Duodenal mucosa (tissue), 2 donors: ENCODE data around the gene SRSF4.

Experiments used
- H3K27ac ChIP-seq: one replicate; pipeline ENCODE4 v1.7.0; 2013; ENCODE audit warnings: low read depth, low read length
- H3K27me3 ChIP-seq, 2 donors: one replicate each; pipeline ENCODE4 v1.7.0; 2013; ENCODE audit warnings: low read length in 2 of 2, control low read depth in 1 of 2; ENCODE audit not compliant: insufficient read depth in 2 of 2, control insufficient read depth in 1 of 2
- H3K36me3 ChIP-seq, 2 donors: one replicate each; pipeline ENCODE4 v1.7.0; 2013; ENCODE audit warnings: low read length in 2 of 2, control low read depth in 1 of 2; ENCODE audit not compliant: insufficient read depth in 2 of 2, control insufficient read depth in 1 of 2
- H3K4me1 ChIP-seq, 2 donors: one replicate each; pipeline ENCODE4 v1.7.0; 2013; ENCODE audit warnings: low read length in 2 of 2, control low read depth in 1 of 2; ENCODE audit not compliant: insufficient read depth in 2 of 2, control insufficient read depth in 1 of 2
- H3K4me3 ChIP-seq, 2 donors: one replicate each; pipeline ENCODE4 v1.7.0; 2013; ENCODE audit warnings: low read length in 2 of 2, low read depth in 1 of 2
- H3K9ac ChIP-seq, 2 donors: one replicate each; pipeline ENCODE4 v1.7.0; 2013; ENCODE audit warnings: low read length in 2 of 2, low read depth in 1 of 2
- H3K9me3 ChIP-seq, 2 donors: one replicate each; pipeline ENCODE4 v1.7.0; 2013; ENCODE audit warnings: low read length in 2 of 2, control low read depth in 1 of 2; ENCODE audit not compliant: control insufficient read depth in 1 of 2

The SRSF4 gene

DNA sequence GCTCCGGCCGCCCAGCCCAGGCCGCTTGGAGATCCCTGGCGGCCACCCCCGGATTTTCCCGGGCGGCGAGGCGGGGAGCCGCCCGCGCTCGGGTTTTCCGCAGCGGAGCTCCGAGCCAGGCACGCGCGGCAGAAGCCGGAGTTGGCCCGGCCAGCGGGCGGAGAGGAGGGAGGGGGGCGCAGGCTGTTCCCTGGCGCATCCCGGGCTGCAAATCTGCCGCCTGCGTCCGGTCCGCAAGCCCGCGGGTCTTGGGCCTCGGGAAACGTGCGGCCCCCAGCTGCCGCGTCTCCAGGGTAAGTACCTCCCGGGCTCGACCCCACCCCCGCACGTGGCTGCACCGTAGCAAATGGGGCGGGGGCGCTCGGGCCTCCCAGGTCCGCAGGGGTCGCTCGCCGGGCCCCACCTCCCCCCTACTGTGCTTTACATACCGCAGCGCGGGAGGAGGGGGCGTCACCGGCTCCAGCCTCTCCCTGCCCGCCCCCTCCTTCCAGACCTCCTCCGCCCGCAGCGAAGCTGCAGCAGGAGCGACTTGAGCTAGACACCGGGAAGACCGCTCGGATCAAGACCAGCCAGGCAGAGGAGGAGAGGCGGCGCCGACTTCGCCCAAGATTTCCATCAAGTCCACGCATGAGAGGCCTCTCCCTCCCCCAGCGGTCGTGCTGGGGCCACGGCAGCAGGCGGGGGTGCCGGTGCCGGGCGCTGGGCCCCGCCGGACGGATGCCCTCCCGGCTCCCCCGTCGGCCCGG is 59.6 kb downstream of the SRSF4 start:
- Histone ChIP-seq H3K27me3 (peaks cover 23 to 37% of the 10 kb centered on the region in 2 donors), H3K4me3 (peak overlapping the region; percentile 50 to 59), H3K9me3 (no peaks in the 10 kb centered on the region), H3K4me1 (peaks cover 0 to 21% of the 10 kb centered on the region in 2 donors), H3K36me3 (peaks cover 0 to 5% of the 10 kb centered on the region in 2 donors), H3K9ac (peak overlapping the region; percentile 18), H3K27ac (no peak overlapping the region)

GRCh38 chr1:29121516-29121935 is 60.2 kb downstream of the SRSF4 start:
- H3K4me1 ChIP-seq = peaks cover 0 to 21% of the 10 kb centered on the region in 2 donors
- peaks cover 23 to 37% of the 10 kb centered on the region in 2 donors for H3K27me3 ChIP-seq
- no peaks in the 10 kb centered on the region for H3K9me3 ChIP-seq
- H3K27ac ChIP-seq = no peak overlapping the region
- H3K36me3 ChIP-seq = peaks cover 0 to 7% of the 10 kb centered on the region in 2 donors
- no peak overlapping the region for H3K9ac ChIP-seq
- H3K4me3 ChIP-seq = peak overlapping the region in 1 of 2 donors; percentile 59

- Histone ChIP-seq H3K36me3 (peaks cover 0 to 7% of the 10 kb centered on the region in 2 donors), H3K9ac (no peak overlapping the region), H3K27ac (no peak overlapping the region), H3K9me3 (no peaks in the 10 kb centered on the region), H3K4me1 (peaks cover 0 to 21% of the 10 kb centered on the region in 2 donors), H3K4me3 (no peak overlapping the region), H3K27me3 (peaks cover 23 to 36% of the 10 kb centered on the region in 2 donors)
Observed at GRCh38 chr1:29120947-29121485, 60.7 kb downstream of the SRSF4 start.

GRCh38 chr1:29120367-29120766 is 61.3 kb downstream of the SRSF4 start:
- Histone ChIP-seq H3K27me3 (peaks cover 19 to 29% of the 10 kb centered on the region in 2 donors), H3K9ac (no peak overlapping the region), H3K36me3 (peaks cover 0 to 12% of the 10 kb centered on the region in 2 donors), H3K4me3 (no peak overlapping the region), H3K4me1 (peaks cover 0 to 21% of the 10 kb centered on the region in 2 donors), H3K27ac (no peak overlapping the region), H3K9me3 (no peaks in the 10 kb centered on the region)

DNA sequence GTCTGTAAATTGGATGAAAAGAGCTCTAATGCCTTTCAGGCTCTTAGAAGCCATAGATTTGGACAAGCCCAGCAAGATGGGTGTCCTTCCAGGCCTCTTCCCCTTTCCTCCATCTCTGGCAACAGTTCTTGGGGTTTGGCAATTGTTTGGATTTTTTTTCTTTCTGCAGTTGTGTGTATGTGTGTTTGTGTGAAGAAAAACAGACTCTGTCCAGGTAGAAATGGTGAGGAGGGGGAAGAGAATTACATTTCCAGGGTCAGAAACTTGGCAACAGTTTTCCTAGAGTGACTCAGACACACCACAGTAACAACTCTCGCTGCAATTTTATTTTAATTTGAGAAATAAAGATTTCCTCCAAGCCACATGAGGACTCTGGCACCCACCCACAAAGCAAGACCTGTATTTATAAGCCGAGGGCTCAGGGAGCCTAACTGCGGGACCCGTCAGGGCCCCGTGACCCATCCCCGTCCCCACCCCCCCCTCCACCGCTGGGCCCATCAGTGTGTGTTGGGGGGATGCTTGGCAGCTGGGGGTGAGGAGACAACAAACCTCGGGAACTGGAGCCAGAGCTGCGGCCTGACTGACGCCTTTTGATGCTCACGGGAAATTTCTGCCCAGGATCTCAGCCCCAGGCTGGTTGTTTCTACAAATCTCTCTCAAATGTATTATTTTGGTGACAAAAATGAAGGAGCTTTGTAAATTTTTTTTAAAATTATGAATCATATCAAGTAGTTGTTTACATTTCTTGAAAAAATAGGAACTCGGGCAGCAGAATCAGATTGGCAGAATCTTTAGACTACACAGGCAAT is 62.4 kb downstream of the SRSF4 start:
- Histone ChIP-seq H3K9ac (no peak overlapping the region), H3K4me1 (peaks cover 0 to 19% of the 10 kb centered on the region in 2 donors), H3K27ac (no peak overlapping the region)

DNA sequence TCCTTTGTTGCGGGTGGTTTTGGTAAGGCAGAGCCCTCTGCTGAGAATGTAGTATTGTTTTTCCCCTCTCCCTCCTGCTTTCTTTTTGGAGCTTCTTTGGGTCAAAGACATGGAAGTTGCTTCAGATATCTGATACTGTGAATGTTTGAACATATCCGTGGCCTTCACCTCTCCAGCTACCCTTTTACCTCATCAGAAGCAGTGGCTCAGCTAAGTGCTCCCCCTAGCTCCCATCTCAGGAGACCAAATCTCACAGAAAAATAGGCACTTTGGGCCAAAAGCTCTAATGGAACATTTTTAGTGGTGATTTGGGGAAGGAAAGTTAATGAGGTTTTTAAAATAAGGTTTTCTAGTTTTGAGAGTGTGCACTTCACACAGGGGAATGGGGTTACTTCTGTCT is 64.3 kb downstream of the SRSF4 start:
- Histone ChIP-seq H3K27me3 (peaks cover 5 to 14% of the 10 kb centered on the region in 2 donors), H3K4me1 (peaks cover 0 to 7% of the 10 kb centered on the region in 2 donors), H3K9ac (no peak overlapping the region), H3K4me3 (no peak overlapping the region), H3K27ac (no peak overlapping the region), H3K9me3 (no peaks in the 10 kb centered on the region), H3K36me3 (peaks cover 3 to 28% of the 10 kb centered on the region in 2 donors)

More for the DNA sequence above, 62.4 kb downstream of the SRSF4 start:
- H3K27me3 ChIP-seq = peaks cover 18 to 25% of the 10 kb centered on the region in 2 donors
- H3K4me3 ChIP-seq = no peak overlapping the region
- peaks cover 0 to 14% of the 10 kb centered on the region in 2 donors for H3K36me3 ChIP-seq
- no peaks in the 10 kb centered on the region for H3K9me3 ChIP-seq

DNA sequence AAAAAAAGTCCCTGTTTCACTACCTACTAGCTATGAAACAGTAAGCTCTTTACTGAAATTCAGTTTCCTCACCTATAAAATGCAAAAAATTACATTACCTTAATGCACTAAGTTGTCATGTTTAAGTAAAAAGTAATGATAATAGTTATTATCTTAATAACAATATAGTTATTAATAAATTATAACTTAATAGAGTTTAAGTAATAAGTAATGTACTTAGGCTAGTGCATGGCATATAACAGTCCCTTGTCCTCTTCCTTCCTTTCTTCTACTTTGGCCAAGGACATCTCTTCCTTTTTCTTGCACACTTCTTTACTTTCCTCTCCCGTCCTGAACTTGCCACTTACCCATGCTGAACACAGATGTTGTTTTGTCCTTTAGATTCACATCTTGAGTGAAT is 67.0 kb downstream of the SRSF4 start:
- H3K4me1 ChIP-seq = no peaks in the 10 kb centered on the region
- no peak overlapping the region for H3K9ac ChIP-seq
- peaks cover 7 to 31% of the 10 kb centered on the region in 2 donors for H3K36me3 ChIP-seq
- no peak overlapping the region for H3K27ac ChIP-seq
- no peaks in the 10 kb centered on the region for H3K9me3 ChIP-seq
- H3K4me3 ChIP-seq = no peak overlapping the region
- no peaks in the 10 kb centered on the region for H3K27me3 ChIP-seq

GRCh38 chr1:29113413-29114117 is 68.1 kb downstream of the SRSF4 start:
- peaks cover 10 to 37% of the 10 kb centered on the region in 2 donors for H3K36me3 ChIP-seq
- no peak overlapping the region for H3K4me3 ChIP-seq
- no peaks in the 10 kb centered on the region for H3K27me3 ChIP-seq
- no peak overlapping the region for H3K9ac ChIP-seq
- no peak overlapping the region for H3K27ac ChIP-seq
- no peaks in the 10 kb centered on the region for H3K4me1 ChIP-seq
- no peaks in the 10 kb centered on the region for H3K9me3 ChIP-seq

GRCh38 chr1:29112705-29113412 is 68.8 kb downstream of the SRSF4 start:
- H3K27ac ChIP-seq = no peak overlapping the region
- no peak overlapping the region for H3K4me3 ChIP-seq
- no peaks in the 10 kb centered on the region for H3K9me3 ChIP-seq
- no peaks in the 10 kb centered on the region for H3K4me1 ChIP-seq
- peaks cover 10 to 36% of the 10 kb centered on the region in 2 donors for H3K36me3 ChIP-seq
- H3K27me3 ChIP-seq = no peaks in the 10 kb centered on the region
- no peak overlapping the region for H3K9ac ChIP-seq
